Liver (tissue), 9 donors: ENCODE measurements around the gene TNFSF15. TPM values are rescaled to one million over a fixed set of nuclear protein-coding genes. Genes with fewer than 3 reads are reported as not detected.

Experiments
- DNase-seq: peaks from one replicate; pipeline ENCODE4 v3.0.0-alpha.2; 2017; ENCODE audit warnings: low spot score
- H3K27ac ChIP-seq, 2 donors: one replicate each; pipeline ENCODE4 v1.7.0; 2013; ENCODE audit warnings: inconsistent platforms in 2 of 2, low read length in 2 of 2, control low read depth in 1 of 2, low read depth in 1 of 2, mild to moderate bottlenecking in 1 of 2
- H3K27me3 ChIP-seq, 4 donors: one replicate each; pipeline versions ENCODE4 v1.6.1 to v1.7.0; 2013; ENCODE audit warnings: low read length in 3 of 4, inconsistent platforms in 1 of 4, mild to moderate bottlenecking in 1 of 4, moderate library complexity in 1 of 4; ENCODE audit not compliant: control insufficient read depth in 4 of 4, insufficient read depth in 4 of 4
- H3K36me3 ChIP-seq, 4 donors: one replicate each; pipeline versions ENCODE4 v1.6.1 to v1.7.0; 2013; ENCODE audit warnings: low read length in 3 of 4, mild to moderate bottlenecking in 3 of 4, low read depth in 1 of 4, moderate library complexity in 1 of 4; ENCODE audit not compliant: control insufficient read depth in 4 of 4, insufficient read depth in 3 of 4
- H3K4me1 ChIP-seq, 4 donors: one replicate each; pipeline versions ENCODE4 v1.6.1 to v1.7.0; 2013; ENCODE audit warnings: low read length in 3 of 4, mild to moderate bottlenecking in 3 of 4, moderate library complexity in 1 of 4; ENCODE audit not compliant: control insufficient read depth in 4 of 4, insufficient read depth in 4 of 4
- H3K4me3 ChIP-seq, 3 donors: one replicate each; pipeline versions ENCODE4 v1.6.1 to v1.7.0; 2013; ENCODE audit warnings: low read length in 3 of 3, control low read depth in 1 of 3, low read depth in 1 of 3, mild to moderate bottlenecking in 1 of 3
- H3K9ac ChIP-seq, 2 donors: one replicate each; pipeline ENCODE4 v1.7.0; 2013; ENCODE audit warnings: low read length in 2 of 2, mild to moderate bottlenecking in 2 of 2, moderate library complexity in 2 of 2, control low read depth in 1 of 2, low read depth in 1 of 2
- H3K9me3 ChIP-seq, 4 donors: one replicate each; pipeline versions ENCODE4 v1.6.1 to v1.7.0; 2013; ENCODE audit warnings: low read length in 3 of 4; ENCODE audit not compliant: control insufficient read depth in 4 of 4
- ATF3 ChIP-seq: IDR thresholded peaks from 2 replicates; pipeline ENCODE4 v1.6.1; 2016; ENCODE audit warnings: antibody characterized with exemption
- CTCF ChIP-seq: fragments of 150-350 bp; IDR thresholded peaks from 2 replicates; pipeline ENCODE4 v1.5.1; 2017; ENCODE audit warnings: improper control_type of control experiment, low read depth, low read length; ENCODE audit not compliant: missing input control
- EGR1 ChIP-seq, 2 donors: IDR thresholded peaks; 2 replicates each; pipeline ENCODE4 v1.6.1; 2016 to 2018; ENCODE audit warnings: antibody characterized with exemption in 2 of 2, low read depth in 2 of 2
- FOXA1 ChIP-seq: IDR thresholded peaks from 2 replicates; pipeline ENCODE4 v1.6.1; 2016; ENCODE audit warnings: antibody characterized with exemption
- FOXA2 ChIP-seq: IDR thresholded peaks from 2 replicates; pipeline ENCODE4 v1.6.1; 2016; ENCODE audit warnings: antibody characterized with exemption
- GABPA ChIP-seq, 2 donors: IDR thresholded peaks in 1 of 2; conservative IDR thresholded peaks in 1 of 2; 2 replicates each; pipeline ENCODE4 v1.6.1; 2016; ENCODE audit warnings: antibody characterized with exemption in 2 of 2, mild to moderate bottlenecking in 1 of 2, moderate library complexity in 1 of 2
- HNF4A ChIP-seq, 2 donors: conservative IDR thresholded peaks; 2 replicates each; pipeline ENCODE4 v1.6.1; 2016; ENCODE audit warnings: antibody characterized with exemption in 2 of 2, mild to moderate bottlenecking in 2 of 2
- HNF4G ChIP-seq: IDR thresholded peaks from 2 replicates; pipeline ENCODE4 v1.6.1; 2016; ENCODE audit warnings: antibody characterized with exemption
- JUND ChIP-seq, 2 donors: IDR thresholded peaks; 2 replicates each; pipeline ENCODE4 v1.6.1; 2016; ENCODE audit warnings: antibody characterized with exemption in 2 of 2
- MAX ChIP-seq: IDR thresholded peaks from 2 replicates; pipeline ENCODE4 v1.6.1; 2016; ENCODE audit warnings: antibody characterized with exemption
- NR2F2 ChIP-seq: IDR thresholded peaks from 2 replicates; pipeline ENCODE4 v1.6.1; 2016; ENCODE audit warnings: antibody characterized with exemption
- RAD21 ChIP-seq, 2 donors: IDR thresholded peaks; 2 replicates each; pipeline ENCODE4 v1.6.1; 2016; ENCODE audit warnings: antibody characterized with exemption in 2 of 2, mild to moderate bottlenecking in 2 of 2
- REST ChIP-seq: IDR thresholded peaks from 2 replicates; pipeline ENCODE4 v1.6.1; 2016; ENCODE audit warnings: antibody characterized with exemption, mild to moderate bottlenecking
- RXRA ChIP-seq, 2 donors: IDR thresholded peaks; 2 replicates each; pipeline ENCODE4 v1.6.1; 2017 to 2018; ENCODE audit warnings: antibody characterized with exemption in 2 of 2, mild to moderate bottlenecking in 1 of 2
- SP1 ChIP-seq: IDR thresholded peaks from 2 replicates; pipeline ENCODE4 v1.6.1; 2018; ENCODE audit warnings: antibody characterized with exemption, mild to moderate bottlenecking
- TAF1 ChIP-seq: conservative IDR thresholded peaks from 2 replicates; pipeline ENCODE4 v1.6.1; 2016; ENCODE audit warnings: antibody characterized with exemption, mild to moderate bottlenecking
- YY1 ChIP-seq: IDR thresholded peaks from 2 replicates; pipeline ENCODE4 v1.6.1; 2016; ENCODE audit warnings: antibody characterized with exemption, mild to moderate bottlenecking
- ZBTB33 ChIP-seq: IDR thresholded peaks from 2 replicates; pipeline ENCODE4 v1.6.1; 2016; ENCODE audit warnings: antibody characterized with exemption
- WGBS: extraction: QIAGEN DNeasy Blood & Tissue Kit; methylation state at CpG from one replicate; pipeline ENCODE4 v1.1.7; 2013; 5-methylcytosine and 5-hydroxymethylcytosine counted together
- polyA plus RNA-seq, 2 donors: library from polyadenylated mRNA; stranded (reverse) in 1 of 2; unstranded in 1 of 2; fragments of 200-250 nt in 1 of 2; fragments of >200 nt in 1 of 2; fragmentation: Nextera tagmentation in 1 of 2; extraction: Ambion mirVana in 1 of 2; gene quantifications; one replicate each; pipeline versions ENCODE4 v1.2.1 to v1.2.3, GENCODE V29; 2013 to 2015
- total RNA-seq, 2 donors: library from RNA; depleted of rRNA; stranded (reverse); fragments of >200 nt; gene quantifications; one replicate each; pipeline ENCODE4 v1.2.3, GENCODE V29; 2014
- donor health status: healthy.
- donor health status: healthy.
- donor health status: healthy.
- donor health status: healthy.
- donor health status: healthy.

TNFSF15 gene
- total and polyA plus RNA-seq, 4 donors: 0.01 to 0.42 (median 0.08) TPM; not detected in 1

- no peaks in the 10 kb centered on the region for H3K36me3 ChIP-seq
- H3K9ac ChIP-seq: no peak overlapping the region
- H3K4me1 ChIP-seq: no peaks in the 10 kb centered on the region
- H3K27me3 ChIP-seq: no peaks in the 10 kb centered on the region
- no peaks in the 10 kb centered on the region for H3K9me3 ChIP-seq
- TF ChIP-seq EGR1 (IDR thresholded peaks at IDR 0.05; ENCODE audit: low read depth in 2 of 2) (no peak), MAX (no peak), HNF4A (conservative IDR thresholded peaks at IDR 0.05) (no peak), GABPA (IDR thresholded peaks at IDR 0.05 in 1 of 2, conservative IDR thresholded peaks at IDR 0.05 in 1 of 2) (no peak), CTCF (no peak), SP1 (no peak), FOXA2 (no peak), ATF3 (no peak)
- 83% methylated on average over 5 of the region's 5 CpGs for WGBS
- DNase-seq: no peak
- no peak overlapping the region for H3K27ac ChIP-seq
- H3K4me3 ChIP-seq: no peak overlapping the region
Measured at GRCh38 chr9:114813717-114814418, 8.0 kb upstream of the TNFSF15 start.

GRCh38 chr9:114811966-114812636 is 6.3 kb upstream of the TNFSF15 start:
- TF ChIP-seq YY1 (no peak), RXRA (IDR thresholded peaks at IDR 0.05) (no peak), RAD21 (IDR thresholded peaks at IDR 0.05) (no peak), FOXA1 (no peak), ZBTB33 (no peak), NR2F2 (no peak), TAF1 (no peak), REST (no peak), HNF4G (no peak), CTCF (no peak), EGR1 (IDR thresholded peaks at IDR 0.05; ENCODE audit: low read depth in 2 of 2) (no peak), HNF4A (conservative IDR thresholded peaks at IDR 0.05) (no peak), SP1 (no peak), JUND (IDR thresholded peaks at IDR 0.05) (no peak), GABPA (IDR thresholded peaks at IDR 0.05 in 1 of 2, conservative IDR thresholded peaks at IDR 0.05 in 1 of 2) (no peak), ATF3 (no peak), MAX (no peak), FOXA2 (no peak)
- Histone ChIP-seq H3K27me3 (no peaks in the 10 kb centered on the region), H3K27ac (no peak overlapping the region), H3K4me1 (no peaks in the 10 kb centered on the region), H3K36me3 (no peaks in the 10 kb centered on the region), H3K4me3 (no peak overlapping the region), H3K9me3 (no peaks in the 10 kb centered on the region), H3K9ac (no peak overlapping the region)
- no peak for DNase-seq
- WGBS: 93% methylated on average over 5 of the region's 5 CpGs
